Renal cortical epithelial cell (primary cell): Measurements from ENCODE around the gene GSTA4. TPM values are rescaled to one million over a fixed set of nuclear protein-coding genes. Genes with fewer than 3 reads are reported as not detected.
"Not testable (repeated sequence)": the region's sequence is repeated elsewhere in the genome, so short reads cannot be mapped to it uniquely, and the experiment has no call there.

Experiments used
- DNase-seq: peaks from one replicate; pipeline ENCODE4 v3.0.0-alpha.2; 2011; ENCODE audit warnings: low read depth
- total RNA-seq: library from RNA; depleted of rRNA; stranded (reverse); fragments of >200 nt; gene quantifications from 2 replicates; pipeline ENCODE4 v1.2.3, GENCODE V29; 2014

Gene GSTA4
- total RNA-seq, 1 donor from 2014 or later: 36.6 TPM

GRCh38 chr6:53014063-53014462 lies 19.0 kb upstream of the GSTA4 start:
- peak; percentile 56 for DNase-seq

GRCh38 chr6:53011979-53012378 lies 16.9 kb upstream of the GSTA4 start:
- no peak for DNase-seq

- no peak for DNase-seq
These were observed 15.4 kb upstream of the GSTA4 start for GRCh38 chr6:53010504-53010903.

GRCh38 chr6:53009511-53009910 lies 14.4 kb upstream of the GSTA4 start:
- DNase-seq: no peak

GRCh38 chr6:53009056-53009455 lies 14.0 kb upstream of the GSTA4 start:
- no peak for DNase-seq

- not testable (repeated sequence) for DNase-seq
These were observed 13.2 kb upstream of the GSTA4 start for GRCh38 chr6:53008192-53008687.

- no peak for DNase-seq
These were observed 10.7 kb upstream of the GSTA4 start for GRCh38 chr6:53005663-53006250.

GRCh38 chr6:52999456-52999855 lies 4.4 kb upstream of the GSTA4 start:
- no peak for DNase-seq

- no peak for DNase-seq
These were observed 3.5 kb upstream of the GSTA4 start for GRCh38 chr6:52998603-52999002.

- peak; percentile 78 for DNase-seq
These were observed 995 bp upstream of the GSTA4 start for GRCh38 chr6:52995913-52996645.

- DNase-seq: no peak
These were observed 320 bp downstream of the GSTA4 start for GRCh38 chr6:52994839-52995088.

GRCh38 chr6:52994031-52994838 lies 849 bp downstream of the GSTA4 start:
- peak; percentile 22 for DNase-seq

GRCh38 chr6:52992980-52993920 lies 1.8 kb downstream of the GSTA4 start:
- peak; percentile 23 for DNase-seq

GRCh38 chr6:52990342-52990741 lies 4.7 kb downstream of the GSTA4 start:
- DNase-seq: peak; percentile 71

GRCh38 chr6:52985228-52985627 lies 9.9 kb downstream of the GSTA4 start:
- no peak for DNase-seq

GRCh38 chr6:52984247-52984646 lies 10.8 kb downstream of the GSTA4 start:
- DNase-seq: peak; percentile 58

GRCh38 chr6:52983159-52983848 lies 11.8 kb downstream of the GSTA4 start:
- no peak for DNase-seq

GRCh38 chr6:52982680-52983079 lies 12.4 kb downstream of the GSTA4 start:
- no peak for DNase-seq

GRCh38 chr6:52981222-52981900 lies 13.7 kb downstream of the GSTA4 start:
- no peak for DNase-seq

GRCh38 chr6:52976591-52977035 lies 18.5 kb downstream of the GSTA4 start:
- DNase-seq: no peak
